DND-41 (cell line): Measurements from ENCODE around the gene PMAIP1.

Experiments
- ATAC-seq: fragments of 200-7000 bp; cut with Tn5 transposase; 3 replicates; pipeline ENCODE4 v1.9.1; 2021; ENCODE audit warnings: low read depth; ENCODE audit not compliant: insufficient read depth
- DNase-seq: peaks from one replicate; pipeline ENCODE4 v3.0.0-alpha.2; 2020
- H2AFZ ChIP-seq: 2 replicates; pipeline ENCODE4 v1.6.0; 2012; ENCODE audit warnings: low read depth, low read length
- H3K27ac ChIP-seq: 2 replicates; pipeline ENCODE4 v1.5.1; 2012; ENCODE audit warnings: low read length, inconsistent platforms
- H3K27me3 ChIP-seq: fragments of 200-600 bp; sonication (generic); 2 replicates; pipeline ENCODE4 v1.6.0; 2012; ENCODE audit warnings: low read length, mild to moderate bottlenecking, inconsistent platforms; ENCODE audit not compliant: insufficient read depth, poor library complexity
- H3K36me3 ChIP-seq: 2 replicates; pipeline ENCODE4 v1.5.1; 2012; ENCODE audit warnings: low read length, inconsistent platforms; ENCODE audit not compliant: insufficient read depth
- H3K4me1 ChIP-seq: 2 replicates; pipeline ENCODE4 v1.5.1; 2012; ENCODE audit warnings: mild to moderate bottlenecking, low read length; ENCODE audit not compliant: insufficient read depth
- H3K4me2 ChIP-seq: 2 replicates; pipeline ENCODE4 v1.6.0; 2012; ENCODE audit warnings: mild to moderate bottlenecking, moderate library complexity, low read length, inconsistent platforms; ENCODE audit not compliant: insufficient read depth
- H3K4me3 ChIP-seq, 2 experiments: fragments of 200-600 bp in 1 of 2; shearing (Covaris generic) in 1 of 2; 2 replicates each; pipeline ENCODE4 v1.5.1; 2012 to 2016; ENCODE audit warnings: inconsistent platforms in 2 of 2, low read length in 2 of 2, mild to moderate bottlenecking in 2 of 2, low read depth in 1 of 2, moderate library complexity in 1 of 2
- H3K79me2 ChIP-seq: 2 replicates; pipeline ENCODE4 v1.6.0; 2012; ENCODE audit warnings: low read length, inconsistent platforms; ENCODE audit not compliant: insufficient read depth
- H3K9ac ChIP-seq: 2 replicates; pipeline ENCODE4 v1.6.0; 2012; ENCODE audit warnings: low read depth, mild to moderate bottlenecking, inconsistent platforms, low read length, moderate library complexity
- H3K9me3 ChIP-seq: 2 replicates; pipeline ENCODE4 v1.5.1; 2012; ENCODE audit warnings: low read length, moderate library complexity, mild to moderate bottlenecking, inconsistent platforms; ENCODE audit not compliant: insufficient read depth, severe bottlenecking
- H4K20me1 ChIP-seq: 2 replicates; pipeline ENCODE4 v1.6.0; 2012; ENCODE audit warnings: low read length; ENCODE audit not compliant: insufficient read depth
- CTCF ChIP-seq: IDR thresholded peaks from 2 replicates; pipeline ENCODE4 v1.5.1; 2012; ENCODE audit warnings: borderline replicate concordance, low read length, moderate library complexity, mild to moderate bottlenecking; ENCODE audit not compliant: poor library complexity, severe bottlenecking; ENCODE audit errors: extremely low read depth
- EZH2 ChIP-seq: IDR thresholded peaks from 3 replicates; pipeline ENCODE4 v1.6.1; 2012; ENCODE audit warnings: borderline replicate concordance, low read depth, mild to moderate bottlenecking, moderate library complexity, low read length, inconsistent platforms; ENCODE audit not compliant: severe bottlenecking

The PMAIP1 gene

GRCh38 chr18:59912007-59912550, 12.3 kb downstream of the PMAIP1 start:
- Histone ChIP-seq H3K9ac (no peak overlapping the region), H3K4me2 (no peak overlapping the region), H2AFZ (no peak overlapping the region), H3K4me3 (no peak overlapping the region), H3K27me3 (no peaks in the 10 kb centered on the region), H3K27ac (no peak overlapping the region), H3K9me3 (no peaks in the 10 kb centered on the region), H3K4me1 (peaks cover 8% of the 10 kb centered on the region), H3K79me2 (no peaks in the 10 kb centered on the region), H3K36me3 (no peaks in the 10 kb centered on the region), H4K20me1 (no peaks in the 10 kb centered on the region)
- no peak for DNase-seq
- ATAC-seq: no peak
- TF ChIP-seq CTCF (no peak), EZH2 (no peak)

- TF ChIP-seq CTCF (no peak), EZH2 (no peak)
- ATAC-seq (no peak), DNase-seq (no peak)
- Histone ChIP-seq H3K4me2 (no peak overlapping the region), H3K79me2 (no peaks in the 10 kb centered on the region), H3K27me3 (no peaks in the 10 kb centered on the region), H3K4me1 (peaks cover 5% of the 10 kb centered on the region; the same call in 1 of the 2 replicates), H3K36me3 (no peaks in the 10 kb centered on the region), H4K20me1 (no peaks in the 10 kb centered on the region), H3K9ac (no peak overlapping the region), H3K4me3 (no peak overlapping the region), H3K9me3 (no peaks in the 10 kb centered on the region), H3K27ac (no peak overlapping the region), H2AFZ (no peak overlapping the region)
These were observed 15.8 kb downstream of the PMAIP1 start for GRCh38 chr18:59915606-59916005.

- H2AFZ ChIP-seq: no peak overlapping the region
- H4K20me1 ChIP-seq: 0 out of 2 replicates have a peak, but pooled peaks cover under 1% of the 10 kb centered on the region
- H3K36me3 ChIP-seq: no peaks in the 10 kb centered on the region
- TF ChIP-seq CTCF (no peak), EZH2 (no peak)
- no peak overlapping the region for H3K27ac ChIP-seq
- H3K4me1 ChIP-seq: peaks cover 16% of the 10 kb centered on the region
- H3K4me3 ChIP-seq: no peak overlapping the region
- ATAC-seq (no peak), DNase-seq (no peak)
- no peaks in the 10 kb centered on the region for H3K9me3 ChIP-seq
- no peak overlapping the region for H3K9ac ChIP-seq
- no peaks in the 10 kb centered on the region for H3K27me3 ChIP-seq
- no peaks in the 10 kb centered on the region for H3K79me2 ChIP-seq
- no peak overlapping the region for H3K4me2 ChIP-seq
These were observed 16.9 kb downstream of the PMAIP1 start for GRCh38 chr18:59916746-59917145.

- Histone ChIP-seq H3K4me2 (no peak overlapping the region), H3K27me3 (no peaks in the 10 kb centered on the region), H4K20me1 (peaks cover 5% of the 10 kb centered on the region; the same call in 1 of the 2 replicates), H3K4me3 (no peak overlapping the region), H3K9ac (no peak overlapping the region), H3K27ac (no peak overlapping the region), H3K4me1 (peaks cover 22% of the 10 kb centered on the region), H3K36me3 (no peaks in the 10 kb centered on the region), H2AFZ (no peak overlapping the region), H3K9me3 (no peaks in the 10 kb centered on the region), H3K79me2 (no peaks in the 10 kb centered on the region)
- ATAC-seq (no peak), DNase-seq (no peak)
- TF ChIP-seq CTCF (no peak), EZH2 (no peak)
These were observed 17.6 kb downstream of the PMAIP1 start for GRCh38 chr18:59917422-59917821.
